Renal cortical epithelial cell (primary cell): ENCODE results near the gene PLD5. TPM values are rescaled to one million over a fixed set of nuclear protein-coding genes. Genes with fewer than 3 reads are reported as not detected.
"Not testable (repeated sequence)": the region's sequence is repeated elsewhere in the genome, so short reads cannot be mapped to it uniquely, and the experiment has no call there.

Experiments
- DNase-seq: peaks from one replicate; pipeline ENCODE4 v3.0.0-alpha.2; 2011; ENCODE audit warnings: low read depth
- total RNA-seq: library from RNA; depleted of rRNA; stranded (reverse); fragments of >200 nt; gene quantifications from 2 replicates; pipeline ENCODE4 v1.2.3, GENCODE V29; 2014

Gene PLD5
- total RNA-seq, 1 donor from 2014 or later, result 1.7 TPM

- no peak for DNase-seq
These were observed 362.4 kb downstream of the PLD5 start for GRCh38 chr1:242162140-242162539.

GRCh38 chr1:242147096-242147976 is 377.2 kb downstream of the PLD5 start:
- peak; percentile 69 for DNase-seq

DNA sequence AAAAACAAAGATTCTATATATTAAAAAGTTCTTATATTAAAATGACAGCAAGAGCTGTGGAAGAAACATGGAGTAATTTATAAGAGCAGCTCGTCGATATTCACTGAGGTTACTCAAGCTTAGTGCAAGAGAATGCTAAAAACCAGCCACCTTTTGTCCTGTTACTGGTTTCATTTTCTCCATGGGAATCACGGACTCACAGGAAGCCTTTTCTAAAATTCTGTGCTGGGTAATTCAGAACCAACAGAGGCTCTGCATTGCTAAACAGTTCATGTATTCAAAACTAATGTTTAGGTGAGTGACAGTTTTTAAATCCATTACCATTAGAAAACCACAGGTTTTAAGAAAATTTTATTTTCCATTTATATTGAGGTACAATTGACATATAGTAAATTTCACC is 377.8 kb downstream of the PLD5 start:
- DNase-seq, result peak; percentile 9

- DNase-seq, result peak; percentile 22
These were observed 383.7 kb downstream of the PLD5 start for GRCh38 chr1:242140836-242141235.

GRCh38 chr1:242139986-242140385 is 384.5 kb downstream of the PLD5 start:
- DNase-seq, result no peak

- DNase-seq, result no peak
These were observed 385.1 kb downstream of the PLD5 start for GRCh38 chr1:242139442-242139841.

- DNase-seq, result no peak
These were observed 390.7 kb downstream of the PLD5 start for GRCh38 chr1:242133796-242134195.

- DNase-seq, result no peak
These were observed 391.1 kb downstream of the PLD5 start for GRCh38 chr1:242133351-242133750.

DNA sequence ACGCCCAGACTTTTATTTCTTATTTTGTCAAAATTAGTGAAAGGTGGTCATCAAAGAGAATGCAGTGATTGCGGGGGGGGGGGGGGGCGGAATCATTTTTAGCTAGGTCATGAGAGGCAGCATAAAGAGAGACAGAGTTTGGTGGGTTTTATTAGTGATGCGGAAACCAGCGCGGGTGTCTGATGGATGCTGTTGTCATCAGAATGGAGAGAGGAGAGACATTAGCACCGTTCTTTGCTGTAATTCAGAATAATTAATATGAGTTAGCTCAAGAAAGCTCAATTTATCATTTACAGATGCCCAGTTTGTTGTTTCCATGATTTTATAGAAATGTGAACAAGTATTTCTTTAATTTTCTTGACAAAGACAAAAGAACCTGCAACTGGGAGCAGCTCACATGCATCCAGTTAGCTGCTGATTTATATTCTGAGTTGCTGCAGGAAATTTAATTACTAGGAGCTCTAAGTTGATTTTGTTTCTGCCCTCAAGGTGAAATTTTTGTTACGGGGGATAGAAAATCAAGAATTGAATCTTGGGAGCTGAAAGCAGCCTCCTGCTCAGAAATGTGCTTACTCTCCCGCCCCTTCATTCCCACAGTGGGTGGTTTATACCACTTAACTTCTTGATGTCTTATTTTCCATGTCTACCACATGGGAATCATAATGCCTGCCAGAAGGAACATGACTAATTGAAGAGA is 392.2 kb downstream of the PLD5 start:
- DNase-seq, result no peak

GRCh38 chr1:242128951-242129502 is 395.5 kb downstream of the PLD5 start:
- peak; percentile 9 for DNase-seq

DNA sequence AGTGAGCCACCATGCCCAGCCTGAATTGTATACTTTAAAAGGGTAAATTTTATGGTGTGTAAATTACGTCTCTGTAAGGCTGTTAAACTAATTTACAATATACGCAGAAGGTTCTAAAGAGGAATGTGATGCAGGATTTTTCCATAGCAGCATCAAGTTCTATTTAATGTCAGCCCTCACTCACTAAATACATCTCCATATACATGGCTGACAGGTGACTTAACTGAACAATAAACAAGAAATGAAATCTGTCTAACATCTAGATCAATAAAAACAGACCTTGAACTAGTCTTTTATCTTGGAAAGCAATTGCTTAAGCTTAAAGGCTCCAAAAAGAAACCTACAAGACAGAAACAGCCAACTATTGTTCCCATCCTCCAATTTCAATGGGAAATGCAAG is 404.1 kb downstream of the PLD5 start:
- DNase-seq, result no peak

GRCh38 chr1:242100921-242101320 is 423.6 kb downstream of the PLD5 start:
- DNase-seq, result peak; percentile 23

- not testable (repeated sequence) for DNase-seq
These were observed 427.2 kb downstream of the PLD5 start for GRCh38 chr1:242097283-242097682.

GRCh38 chr1:242093116-242093515 is 431.4 kb downstream of the PLD5 start:
- DNase-seq, result no peak

GRCh38 chr1:242089911-242090310 is 434.6 kb downstream of the PLD5 start:
- DNase-seq, result no peak

DNA sequence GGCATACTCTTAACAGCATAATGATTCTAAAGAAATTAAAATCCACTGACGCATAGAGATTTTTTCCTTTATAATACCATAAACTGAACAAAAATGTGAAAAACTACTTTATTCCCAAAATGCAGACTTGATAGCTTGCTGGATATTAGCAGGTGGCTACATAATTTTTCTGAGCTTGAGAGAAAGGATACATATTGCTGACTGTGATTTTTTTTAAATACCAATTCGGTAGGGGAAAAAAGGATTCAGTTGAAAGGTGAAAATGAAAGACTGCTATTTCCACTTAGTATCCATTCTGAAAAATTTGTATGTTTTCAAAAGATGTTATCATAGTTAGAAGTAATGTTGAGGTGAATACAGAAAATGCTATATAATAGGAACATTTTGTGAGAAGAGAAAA is 435.6 kb downstream of the PLD5 start:
- no peak for DNase-seq

DNA sequence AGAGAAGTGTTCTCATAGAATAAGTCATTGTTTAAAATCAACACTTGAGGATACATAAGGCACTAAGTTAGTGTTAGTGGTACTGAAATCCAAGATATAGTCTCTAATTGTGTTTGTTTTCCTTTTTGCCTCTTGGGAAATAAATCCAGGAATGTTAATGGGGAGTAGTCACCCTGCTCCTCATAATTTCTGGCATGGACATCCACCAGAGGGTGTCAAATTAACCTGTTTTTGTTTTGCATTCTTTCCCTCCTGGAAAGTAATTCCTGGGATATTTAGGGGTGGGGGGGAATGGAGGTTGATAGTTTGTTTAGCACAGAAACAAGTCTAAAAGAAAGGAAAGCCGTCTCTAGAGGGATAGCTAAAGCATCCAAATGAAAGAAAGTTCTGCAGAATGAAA is 437.8 kb downstream of the PLD5 start:
- DNase-seq, result peak; percentile 22

- DNase-seq, result no peak
These were observed 438.4 kb downstream of the PLD5 start for GRCh38 chr1:242086093-242086492.

- DNase-seq, result no peak
These were observed 440.8 kb downstream of the PLD5 start for GRCh38 chr1:242083742-242084141.

DNA sequence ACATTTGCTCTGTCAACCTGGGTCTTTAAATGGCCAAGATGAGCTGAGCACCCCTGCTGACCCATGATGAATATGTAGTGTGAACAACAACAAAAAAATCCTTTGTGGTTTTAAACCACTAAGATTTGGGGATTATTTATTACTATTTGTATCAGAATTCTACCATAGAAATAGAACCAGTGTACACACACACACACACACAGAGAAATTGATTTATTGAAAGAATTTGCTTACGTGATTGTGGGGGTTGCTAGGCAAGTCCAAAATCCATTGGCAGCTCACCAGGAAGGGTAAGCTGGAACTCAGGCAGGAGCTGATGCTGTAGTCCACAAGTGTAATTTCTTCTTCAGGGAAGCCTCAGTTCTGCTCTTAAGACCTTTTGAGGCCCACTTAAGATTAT is 443.1 kb downstream of the PLD5 start:
- DNase-seq, result no peak

DNA sequence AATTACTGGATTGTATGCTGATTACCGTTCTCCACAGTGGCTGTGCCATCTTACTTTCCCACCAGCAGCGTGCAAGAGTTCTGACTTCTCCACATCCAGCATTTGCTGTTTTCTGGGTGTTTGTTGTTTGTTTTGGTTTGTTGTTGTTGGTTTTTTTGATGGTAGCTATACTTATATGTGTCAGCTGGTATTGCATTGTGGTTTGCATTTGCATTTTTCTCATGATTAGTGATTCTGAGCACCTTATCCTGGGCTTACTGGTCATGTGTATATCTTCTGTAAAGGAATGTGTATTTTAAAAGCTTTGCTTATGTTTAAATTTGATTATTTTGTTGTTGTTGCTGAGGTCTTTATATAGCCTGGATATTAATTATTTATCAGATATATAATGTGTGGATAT is 458.7 kb downstream of the PLD5 start:
- no peak for DNase-seq

- DNase-seq, result no peak
These were observed 462.2 kb downstream of the PLD5 start for GRCh38 chr1:242062271-242062670.

GRCh38 chr1:242059976-242060375 is 464.5 kb downstream of the PLD5 start:
- DNase-seq, result no peak
